GM12878 (cell line): ENCODE data around the gene SEC14L6. TPM values are rescaled to one million over a fixed set of nuclear protein-coding genes. Genes with fewer than 3 reads are reported as not detected.

Experiments used
- ATAC-seq: fragments of 200-7000 bp; cut with Tn5 transposase; 3 replicates; pipeline ENCODE4 v1.9.1; 2020; ENCODE audit warnings: mild to moderate bottlenecking, moderate library complexity
- BruUV-seq: library from RNA; stranded (reverse); fragments of 400-500 nt; replicated peaks from 2 replicates; lab custom pipeline; 2021; lab: Mats Ljungman, UMichigan
- CTCF ChIA-PET: fragments of 300-600 bp; sonication (Branson Sonifier 250); formaldehyde crosslinking; extraction: SDS; loops from one replicate; lab custom pipeline; 2021; ENCODE audit warnings: inconsistent platforms; lab: Yijun Ruan, JAX
- POLR2A ChIA-PET: fragments of 350-600 bp; formaldehyde crosslinking; extraction: SDS; loops from one replicate; lab custom pipeline; 2021; ENCODE audit warnings: inconsistent platforms; lab: Charles Lee
- RAD21 ChIA-PET: fragments of 300-600 bp; sonication (Branson Sonifier 250); formaldehyde crosslinking; loops from one replicate; lab custom pipeline; 2023; ENCODE audit warnings: antibody characterized with exemption; ENCODE audit not compliant: unreplicated experiment; lab: Charles Lee
- SMC1A ChIA-PET: fragments of 300-600 bp; sonication (Branson Sonifier 250); formaldehyde crosslinking; loops from one replicate; lab custom pipeline; 2023; ENCODE audit not compliant: unreplicated experiment, uncharacterized antibody; lab: Charles Lee
- DNase-seq: peaks from one replicate; pipeline ENCODE4 v3.0.0-alpha.2; 2011; ENCODE audit warnings: low read depth, low spot score
- FAIRE-seq: peaks from 3 replicates; lab custom pipeline; 2011; peaks lifted over from hg19 to GRCh38; lab: Jason Lieb, UNC
- H2AFZ ChIP-seq: 2 replicates; pipeline ENCODE4 v1.6.0; 2011; ENCODE audit warnings: low read depth, low read length, control low read depth; ENCODE audit not compliant: control insufficient read depth
- H3K27ac ChIP-seq: 2 replicates; pipeline ENCODE4 v1.5.1; 2011; ENCODE audit warnings: control low read depth; ENCODE audit not compliant: control insufficient read depth, insufficient read depth
- H3K27me3 ChIP-seq, 2 experiments: replicated peaks in 1 of 2; 2 replicates each; pipeline versions ENCODE4 v1.6.0 to v1.6.1; 2011; ENCODE audit warnings: low read length in 1 of 2; ENCODE audit not compliant: control insufficient read depth in 2 of 2, insufficient read depth in 2 of 2
- H3K36me3 ChIP-seq, 2 experiments: 2 replicates each; pipeline ENCODE4 v1.5.1; 2011; ENCODE audit warnings: low read length in 1 of 2; ENCODE audit not compliant: control insufficient read depth in 2 of 2, insufficient read depth in 2 of 2
- H3K4me1 ChIP-seq: 2 replicates; pipeline ENCODE4 v1.6.1; 2011; ENCODE audit warnings: mild to moderate bottlenecking, low read length, moderate library complexity, mixed read lengths; ENCODE audit not compliant: control insufficient read depth, insufficient read depth
- H3K4me2 ChIP-seq: 2 replicates; pipeline ENCODE4 v1.6.0; 2011; ENCODE audit warnings: control low read depth; ENCODE audit not compliant: control insufficient read depth, insufficient read depth
- H3K4me3 ChIP-seq: fragments of 200-600 bp; sonication (generic); 2 replicates; pipeline ENCODE4 v1.5.1; 2016
- H3K79me2 ChIP-seq: 2 replicates; pipeline ENCODE4 v1.6.0; 2011; ENCODE audit warnings: low read length; ENCODE audit not compliant: control insufficient read depth, insufficient read depth
- H3K9ac ChIP-seq: 2 replicates; pipeline ENCODE4 v1.8.0; 2011; ENCODE audit warnings: low read length, control low read depth, mixed read lengths; ENCODE audit not compliant: control insufficient read depth, insufficient read depth
- H3K9me3 ChIP-seq: replicated peaks from 3 replicates; pipeline ENCODE4 v1.5.1; 2011; ENCODE audit warnings: mild to moderate bottlenecking, low read length; ENCODE audit not compliant: control insufficient read depth, insufficient read depth
- H4K20me1 ChIP-seq: 2 replicates; pipeline ENCODE4 v1.6.0; 2011; ENCODE audit not compliant: control insufficient read depth, insufficient read depth
- BHLHE40 ChIP-seq, 2 experiments: fragments of 450-650 bp in 1 of 2; IDR thresholded peaks; 2 replicates each; pipeline ENCODE4 v1.6.1; 2011 to 2017; ENCODE audit warnings: low read depth in 2 of 2, borderline replicate concordance in 1 of 2, improper control_type of control experiment in 1 of 2, low read length in 1 of 2, mild to moderate bottlenecking in 1 of 2
- ZSCAN29 ChIP-seq: fragments of 450-650 bp; IDR thresholded peaks from 2 replicates; pipeline ENCODE4 v1.6.1; 2017; ENCODE audit warnings: mild to moderate bottlenecking, moderate library complexity
- WGBS: methylation state at CpG from one replicate; pipeline ENCODE4 v1.1.6; 2016; ENCODE audit warnings: low lambda C conversion rate; ENCODE audit not compliant: insufficient replicate concordance, insufficient coverage; ENCODE audit errors: missing lambda C conversion rate; 5-methylcytosine and 5-hydroxymethylcytosine counted together
- in situ Hi-C: fragments of 300-500 bp; cut with MboI; formaldehyde crosslinking; loops from 9 replicates; pipeline ENCODE4 v1.14.3; 2018; ENCODE audit warnings: mixed read lengths
- intact Hi-C: fragments of 100-400 bp; cut with micrococcal nuclease; formaldehyde crosslinking; loops from one replicate; pipeline ENCODE4 v1.14.2; 2022; ENCODE audit not compliant: unreplicated experiment
- polyA plus RNA-seq, 11 experiments: library from polyadenylated mRNA; depleted of rRNA in 4 of 11; unstranded in 6 of 11; stranded (reverse) in 5 of 11; fragments of >200 nt; fragmentation: Nextera tagmentation in 4 of 11; fragmentation: Illumina TruSeq in 1 of 11; extraction: Ambion mirVana in 4 of 11; extraction: Trizol in 1 of 11; gene quantifications; 1 replicate in 1 of 11; 2 replicates in 10 of 11; pipeline versions ENCODE4 v1.2.1 to v1.2.3, GENCODE V29; 2011 to 2016; ENCODE audit warnings: inconsistent platforms in 2 of 11, missing spikeins in 2 of 11, low read depth in 1 of 11
- total RNA-seq, 4 experiments: library from RNA; depleted of rRNA in 3 of 4; stranded (reverse); fragments of >200 nt in 3 of 4; fragmentation: Illumina TruSeq in 1 of 4; extraction: Trizol in 1 of 4; gene quantifications; 2 replicates each; pipeline versions ENCODE4 v1.2.1 to v1.2.3, GENCODE V29; 2013 to 2021
- TF ChIP-seq, protein P1 (sequence below): fragments of 450-650 bp; IDR thresholded peaks from 2 replicates; pipeline ENCODE4 v1.6.1; 2017; ENCODE audit warnings: borderline replicate concordance
- TF ChIP-seq, protein P2 (sequence below): IDR thresholded peaks from 2 replicates; pipeline ENCODE4 v1.6.1; 2012; ENCODE audit warnings: improper control_type of control experiment, low read depth, low read length; ENCODE audit not compliant: insufficient replicate concordance

SEC14L6 gene
- total and polyA plus RNA-seq, 10 of the 15 experiments (the other 5 are each of a cell fraction or from before 2014, with no cell fraction given): not detected

DNA sequence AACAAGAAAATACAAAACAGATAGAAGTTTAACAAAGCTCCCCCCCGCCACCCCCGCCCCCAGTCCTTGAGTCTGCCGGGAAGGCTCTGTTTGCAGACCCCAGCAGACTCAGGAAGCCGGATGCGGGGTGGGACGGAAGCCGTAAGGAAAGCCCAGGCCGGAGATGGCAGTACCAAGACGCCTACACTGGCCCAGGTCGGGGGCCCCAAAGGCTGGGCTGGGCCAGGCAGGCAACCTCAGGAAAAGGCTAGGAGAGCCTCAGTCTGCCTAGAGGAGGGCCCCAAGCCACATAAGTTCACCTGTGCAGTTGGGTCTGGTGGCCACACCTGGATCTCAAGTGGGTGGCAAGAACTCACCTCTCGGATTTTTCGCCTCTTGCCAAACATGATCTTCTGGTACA is 31.9 kb upstream of the SEC14L6 start:
- ATAC-seq (no peak), FAIRE-seq (no peak), DNase-seq (no peak)
- WGBS: 92% methylated on average over 12 of the region's 12 CpGs
- Histone ChIP-seq H3K79me2 (no peaks in the 10 kb centered on the region), H3K36me3 (peaks cover 19 to 45% of the 10 kb centered on the region in 2 experiments), H3K4me3 (no peak overlapping the region), H2AFZ (no peak overlapping the region), H3K27me3 (no peaks in the 10 kb centered on the region), H3K9me3 (no peaks in the 10 kb centered on the region), H3K4me2 (no peak overlapping the region), H4K20me1 (no peaks in the 10 kb centered on the region), H3K9ac (no peak overlapping the region), H3K4me1 (no peaks in the 10 kb centered on the region), H3K27ac (no peak overlapping the region)
- BruUV-seq: no TSS peak
- TF ChIP-seq ZSCAN29 (no peak), BHLHE40 (IDR thresholded peaks at IDR 0.05; ENCODE audit: borderline replicate concordance in 1 of 2, low read depth in 2 of 2, low read length in 1 of 2) (no peak)
- TF ChIP-seq, protein P1, sequence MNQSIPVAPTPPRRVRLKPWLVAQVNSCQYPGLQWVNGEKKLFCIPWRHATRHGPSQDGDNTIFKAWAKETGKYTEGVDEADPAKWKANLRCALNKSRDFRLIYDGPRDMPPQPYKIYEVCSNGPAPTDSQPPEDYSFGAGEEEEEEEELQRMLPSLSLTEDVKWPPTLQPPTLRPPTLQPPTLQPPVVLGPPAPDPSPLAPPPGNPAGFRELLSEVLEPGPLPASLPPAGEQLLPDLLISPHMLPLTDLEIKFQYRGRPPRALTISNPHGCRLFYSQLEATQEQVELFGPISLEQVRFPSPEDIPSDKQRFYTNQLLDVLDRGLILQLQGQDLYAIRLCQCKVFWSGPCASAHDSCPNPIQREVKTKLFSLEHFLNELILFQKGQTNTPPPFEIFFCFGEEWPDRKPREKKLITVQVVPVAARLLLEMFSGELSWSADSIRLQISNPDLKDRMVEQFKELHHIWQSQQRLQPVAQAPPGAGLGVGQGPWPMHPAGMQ: no peak
- TF ChIP-seq, protein P2, sequence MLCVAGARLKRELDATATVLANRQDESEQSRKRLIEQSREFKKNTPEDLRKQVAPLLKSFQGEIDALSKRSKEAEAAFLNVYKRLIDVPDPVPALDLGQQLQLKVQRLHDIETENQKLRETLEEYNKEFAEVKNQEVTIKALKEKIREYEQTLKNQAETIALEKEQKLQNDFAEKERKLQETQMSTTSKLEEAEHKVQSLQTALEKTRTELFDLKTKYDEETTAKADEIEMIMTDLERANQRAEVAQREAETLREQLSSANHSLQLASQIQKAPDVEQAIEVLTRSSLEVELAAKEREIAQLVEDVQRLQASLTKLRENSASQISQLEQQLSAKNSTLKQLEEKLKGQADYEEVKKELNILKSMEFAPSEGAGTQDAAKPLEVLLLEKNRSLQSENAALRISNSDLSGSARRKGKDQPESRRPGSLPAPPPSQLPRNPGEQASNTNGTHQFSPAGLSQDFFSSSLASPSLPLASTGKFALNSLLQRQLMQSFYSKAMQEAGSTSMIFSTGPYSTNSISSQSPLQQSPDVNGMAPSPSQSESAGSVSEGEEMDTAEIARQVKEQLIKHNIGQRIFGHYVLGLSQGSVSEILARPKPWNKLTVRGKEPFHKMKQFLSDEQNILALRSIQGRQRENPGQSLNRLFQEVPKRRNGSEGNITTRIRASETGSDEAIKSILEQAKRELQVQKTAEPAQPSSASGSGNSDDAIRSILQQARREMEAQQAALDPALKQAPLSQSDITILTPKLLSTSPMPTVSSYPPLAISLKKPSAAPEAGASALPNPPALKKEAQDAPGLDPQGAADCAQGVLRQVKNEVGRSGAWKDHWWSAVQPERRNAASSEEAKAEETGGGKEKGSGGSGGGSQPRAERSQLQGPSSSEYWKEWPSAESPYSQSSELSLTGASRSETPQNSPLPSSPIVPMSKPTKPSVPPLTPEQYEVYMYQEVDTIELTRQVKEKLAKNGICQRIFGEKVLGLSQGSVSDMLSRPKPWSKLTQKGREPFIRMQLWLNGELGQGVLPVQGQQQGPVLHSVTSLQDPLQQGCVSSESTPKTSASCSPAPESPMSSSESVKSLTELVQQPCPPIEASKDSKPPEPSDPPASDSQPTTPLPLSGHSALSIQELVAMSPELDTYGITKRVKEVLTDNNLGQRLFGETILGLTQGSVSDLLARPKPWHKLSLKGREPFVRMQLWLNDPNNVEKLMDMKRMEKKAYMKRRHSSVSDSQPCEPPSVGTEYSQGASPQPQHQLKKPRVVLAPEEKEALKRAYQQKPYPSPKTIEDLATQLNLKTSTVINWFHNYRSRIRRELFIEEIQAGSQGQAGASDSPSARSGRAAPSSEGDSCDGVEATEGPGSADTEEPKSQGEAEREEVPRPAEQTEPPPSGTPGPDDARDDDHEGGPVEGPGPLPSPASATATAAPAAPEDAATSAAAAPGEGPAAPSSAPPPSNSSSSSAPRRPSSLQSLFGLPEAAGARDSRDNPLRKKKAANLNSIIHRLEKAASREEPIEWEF: no peak
- ChIA-PET SMC1A (no interaction called here), POLR2A (no interaction called here), CTCF (no interaction called here), RAD21 (no interaction called here)
- in situ Hi-C loops (no loop called here), intact Hi-C loops (no loop called here)
